ENCODE results near the gene FOXP4.

GRCh38 chr6:41608443-41609151 is 62.4 kb downstream of the FOXP4 start:
- TF ChIP-seq CHD4 (IDR thresholded peaks at IDR 0.05; ENCODE audit: borderline replicate concordance, low read length) (no peak), SIN3A (IDR thresholded peaks at IDR 0.05; ENCODE audit: borderline replicate concordance, low read depth, low read length) (no peak), HOMEZ (CRISPR knock-in tag; IDR thresholded peaks at IDR 0.05; ENCODE audit: low read depth) (no peak), HDAC1 (CRISPR knock-in tag; IDR thresholded peaks at IDR 0.05) (no peak), RNF2 (conservative IDR thresholded peaks at IDR 0.05; ENCODE audit: low read depth) (no peak), ZNF274 (CRISPR knock-in tag; IDR thresholded peaks at IDR 0.05) (no peak), MAFF (IDR thresholded peaks at IDR 0.05; ENCODE audit: low read depth, low read length) (no peak)

All from HepG2 (cell line).